SK-N-SH treated with all-trans-retinoic acid at 6 μM for 48 hours (cell line): ENCODE data around the gene TNFRSF25.

Experiments used
- ATAC-seq: fragments of 200-7000 bp; cut with Tn5 transposase; 3 replicates; pipeline ENCODE4 v1.9.1; 2020; ENCODE audit warnings: mild to moderate bottlenecking, moderate library complexity
- ARNTL ChIP-seq: fragments of 450-650 bp; formaldehyde crosslinking; IDR thresholded peaks from 2 replicates; pipeline ENCODE4 v1.5.0; 2020; ENCODE audit warnings: low read depth, mild to moderate bottlenecking, moderate library complexity, borderline replicate concordance
- BACH2 ChIP-seq: fragments of 250-450 bp; sonication (Bioruptor Pico); IDR thresholded peaks from 2 replicates; pipeline ENCODE4 v1.9.0; 2021; ENCODE audit warnings: mild to moderate bottlenecking, borderline replicate concordance
- CREB5 ChIP-seq: fragments of 250-450 bp; sonication (Bioruptor Pico); IDR thresholded peaks from 2 replicates; pipeline ENCODE4 v1.5.1; 2020; ENCODE audit warnings: low read depth, mild to moderate bottlenecking, moderate library complexity
- GLIS3 ChIP-seq: fragments of 250-450 bp; sonication (Bioruptor Pico); IDR thresholded peaks from 2 replicates; pipeline ENCODE4 v1.5.0; 2020; ENCODE audit warnings: mild to moderate bottlenecking, moderate library complexity
- ISL1 ChIP-seq: fragments of 250-450 bp; sonication (Bioruptor Pico); IDR thresholded peaks from 2 replicates; pipeline ENCODE4 v2.1.2; 2022; ENCODE audit warnings: mild to moderate bottlenecking, moderate library complexity
- OSR1 ChIP-seq: fragments of 250-450 bp; sonication (Bioruptor Pico); IDR thresholded peaks from 2 replicates; pipeline ENCODE4 v1.8.0; 2022; ENCODE audit warnings: moderate library complexity, mild to moderate bottlenecking, inconsistent platforms
- PPARA ChIP-seq: fragments of 250-450 bp; sonication (Bioruptor Pico); IDR thresholded peaks from 2 replicates; pipeline ENCODE4 v1.5.0; 2020; ENCODE audit warnings: mild to moderate bottlenecking, borderline replicate concordance
- SNAI2 ChIP-seq: fragments of 250-450 bp; sonication (Bioruptor Pico); IDR thresholded peaks from 2 replicates; pipeline ENCODE4 v1.5.0; 2020; ENCODE audit warnings: mild to moderate bottlenecking, moderate library complexity
- TCF4 ChIP-seq: fragments of 250-450 bp; sonication (Bioruptor Pico); IDR thresholded peaks from 2 replicates; pipeline ENCODE4 v1.8.0; 2021; ENCODE audit warnings: mild to moderate bottlenecking, moderate library complexity, borderline replicate concordance
- TOX ChIP-seq: fragments of 250-450 bp; sonication (Bioruptor Pico); IDR thresholded peaks from 2 replicates; pipeline ENCODE4 v1.8.0; 2021; ENCODE audit warnings: mild to moderate bottlenecking, moderate library complexity, borderline replicate concordance
- TSHZ2 ChIP-seq: fragments of 250-450 bp; sonication (Bioruptor Pico); IDR thresholded peaks from 2 replicates; pipeline ENCODE4 v1.5.0; 2020; ENCODE audit warnings: mild to moderate bottlenecking, moderate library complexity
- ZC3H10 ChIP-seq: fragments of 250-450 bp; sonication (Bioruptor Pico); IDR thresholded peaks from 2 replicates; pipeline ENCODE4 v1.5.1; 2021; ENCODE audit warnings: mild to moderate bottlenecking, moderate library complexity
- ZFP3 ChIP-seq: fragments of 250-450 bp; sonication (Bioruptor Pico); IDR thresholded peaks from 2 replicates; pipeline ENCODE4 v1.5.0; 2020; ENCODE audit warnings: mild to moderate bottlenecking, moderate library complexity
- ZNF565 ChIP-seq: fragments of 450-650 bp; formaldehyde crosslinking; conservative IDR thresholded peaks from 2 replicates; pipeline ENCODE4 v1.5.0; 2020; ENCODE audit warnings: low read depth, mild to moderate bottlenecking, moderate library complexity
- ZNF70 ChIP-seq: fragments of 450-650 bp; formaldehyde crosslinking; IDR thresholded peaks from 2 replicates; pipeline ENCODE4 v1.5.0; 2020; ENCODE audit warnings: mild to moderate bottlenecking, moderate library complexity
- ZNF8 ChIP-seq: fragments of 450-650 bp; formaldehyde crosslinking; IDR thresholded peaks from 2 replicates; pipeline ENCODE4 v1.5.0; 2020; ENCODE audit warnings: mild to moderate bottlenecking, moderate library complexity
- TF ChIP-seq, protein P1 (sequence below): fragments of 250-450 bp; sonication (Bioruptor Pico); IDR thresholded peaks from 2 replicates; pipeline ENCODE4 v1.8.0; 2020; ENCODE audit warnings: mild to moderate bottlenecking, moderate library complexity, borderline replicate concordance

The TNFRSF25 gene

GRCh38 chr1:6471086-6471969 lies 5.4 kb upstream of the TNFRSF25 start:
- ATAC-seq, result no peak
- TF ChIP-seq ZFP3 (CRISPR knock-in tag) (no peak), SNAI2 (CRISPR knock-in tag) (no peak), TOX (CRISPR knock-in tag) (no peak), TCF4 (CRISPR knock-in tag) (no peak), ZNF565 (CRISPR knock-in tag) (no peak), BACH2 (CRISPR knock-in tag) (no peak), OSR1 (no peak), TSHZ2 (no peak), ZNF8 (CRISPR knock-in tag) (no peak), ISL1 (CRISPR knock-in tag) (no peak), ZNF70 (CRISPR knock-in tag) (no peak), ARNTL (CRISPR knock-in tag) (no peak), GLIS3 (CRISPR knock-in tag) (no peak)

DNA sequence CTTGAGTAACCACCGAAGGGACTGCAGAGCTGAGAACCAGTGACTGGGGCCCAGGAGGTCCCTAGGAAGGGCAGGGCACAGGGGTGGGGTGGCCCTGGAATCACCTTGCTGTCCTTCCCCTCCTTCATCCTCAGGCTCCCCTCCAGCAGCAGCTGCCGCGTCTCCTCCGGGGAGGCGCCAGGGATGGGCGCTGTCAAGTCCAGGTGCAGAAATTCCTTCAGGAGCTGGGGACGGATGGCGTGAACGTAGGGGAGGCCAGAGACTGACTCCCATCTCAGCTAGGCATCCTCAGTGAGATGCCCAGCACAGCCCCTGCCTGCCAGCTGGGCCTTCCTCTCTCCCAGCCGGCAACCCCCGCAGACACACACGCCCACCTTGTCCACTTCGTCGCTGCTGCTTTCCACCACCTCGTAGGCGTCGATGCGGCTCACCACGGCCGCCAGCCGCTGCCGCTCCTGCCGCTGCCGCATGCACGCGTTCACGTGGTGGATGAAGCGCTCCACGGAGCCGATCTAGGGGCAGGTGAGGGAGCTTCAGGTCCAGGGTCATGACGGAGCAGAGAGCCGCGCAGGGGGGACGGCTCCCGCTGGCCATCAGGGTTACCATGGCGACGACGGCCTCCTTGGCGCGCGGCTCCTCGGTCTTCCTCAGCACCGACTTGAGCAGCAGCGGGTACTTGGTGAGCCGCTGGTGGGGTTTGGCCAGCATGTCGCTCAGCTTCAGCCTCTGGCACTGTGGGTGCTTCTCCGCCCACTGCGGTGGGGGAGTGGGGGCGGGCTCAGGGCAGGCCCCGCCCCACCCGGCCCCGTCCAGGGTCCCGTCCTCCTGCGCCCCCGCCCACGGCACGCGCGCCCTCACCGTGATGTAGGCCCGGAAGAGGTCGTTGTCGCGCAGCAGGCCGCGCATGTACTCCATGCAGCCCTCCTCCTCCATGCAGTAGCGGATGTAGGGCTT lies 4.4 kb upstream of the TNFRSF25 start:
- TF ChIP-seq ZC3H10 (CRISPR knock-in tag) (no peak), CREB5 (no peak), ZFP3 (CRISPR knock-in tag) (no peak), ZNF8 (CRISPR knock-in tag) (no peak), TSHZ2 (no peak), ZNF70 (CRISPR knock-in tag) (no peak), PPARA (CRISPR knock-in tag) (no peak), TCF4 (CRISPR knock-in tag) (no peak), BACH2 (CRISPR knock-in tag) (no peak), TOX (CRISPR knock-in tag) (no peak)
- TF ChIP-seq, protein P1, sequence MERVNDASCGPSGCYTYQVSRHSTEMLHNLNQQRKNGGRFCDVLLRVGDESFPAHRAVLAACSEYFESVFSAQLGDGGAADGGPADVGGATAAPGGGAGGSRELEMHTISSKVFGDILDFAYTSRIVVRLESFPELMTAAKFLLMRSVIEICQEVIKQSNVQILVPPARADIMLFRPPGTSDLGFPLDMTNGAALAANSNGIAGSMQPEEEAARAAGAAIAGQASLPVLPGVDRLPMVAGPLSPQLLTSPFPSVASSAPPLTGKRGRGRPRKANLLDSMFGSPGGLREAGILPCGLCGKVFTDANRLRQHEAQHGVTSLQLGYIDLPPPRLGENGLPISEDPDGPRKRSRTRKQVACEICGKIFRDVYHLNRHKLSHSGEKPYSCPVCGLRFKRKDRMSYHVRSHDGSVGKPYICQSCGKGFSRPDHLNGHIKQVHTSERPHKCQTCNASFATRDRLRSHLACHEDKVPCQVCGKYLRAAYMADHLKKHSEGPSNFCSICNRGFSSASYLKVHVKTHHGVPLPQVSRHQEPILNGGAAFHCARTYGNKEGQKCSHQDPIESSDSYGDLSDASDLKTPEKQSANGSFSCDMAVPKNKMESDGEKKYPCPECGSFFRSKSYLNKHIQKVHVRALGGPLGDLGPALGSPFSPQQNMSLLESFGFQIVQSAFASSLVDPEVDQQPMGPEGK (CRISPR knock-in tag), result no peak
- no peak for ATAC-seq
